Tongue (tissue), 2 donors: ENCODE measurements around the gene HDAC10. TPM values are rescaled to one million over a fixed set of nuclear protein-coding genes. Genes with fewer than 3 reads are reported as not detected.

ENCODE experiments used
- DNase-seq: peaks from one replicate; pipeline ENCODE4 v3.0.0-alpha.2; 2015
- total RNA-seq: library from RNA; depleted of rRNA; stranded (reverse); fragments of >200 nt; gene quantifications from one replicate; pipeline ENCODE4 v1.2.3, GENCODE V29; 2014

The HDAC10 gene
- total RNA-seq, 1 donor from 2014 or later, result 23.4 TPM

DNA sequence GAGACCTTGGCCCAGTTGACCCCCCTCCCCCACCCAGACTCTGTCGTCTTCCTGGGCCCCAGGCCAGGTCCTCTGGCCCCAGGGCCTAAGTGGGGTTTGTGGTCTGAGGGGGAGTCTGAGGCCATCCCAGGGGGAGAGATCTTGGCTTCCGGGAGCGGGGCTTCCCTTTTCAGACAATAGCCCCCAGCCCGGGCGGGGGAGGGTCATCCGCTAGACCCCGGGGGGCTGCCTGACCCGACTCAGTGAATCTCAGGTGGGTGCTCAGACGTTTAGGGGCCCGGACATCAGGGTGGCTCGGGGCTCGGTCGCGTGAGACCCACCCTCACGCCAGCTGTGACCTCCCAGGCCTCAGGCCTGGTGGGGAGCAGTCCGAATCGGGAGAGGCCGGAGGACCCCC lies 18.5 kb upstream of the HDAC10 start:
- DNase-seq, result no peak

DNA sequence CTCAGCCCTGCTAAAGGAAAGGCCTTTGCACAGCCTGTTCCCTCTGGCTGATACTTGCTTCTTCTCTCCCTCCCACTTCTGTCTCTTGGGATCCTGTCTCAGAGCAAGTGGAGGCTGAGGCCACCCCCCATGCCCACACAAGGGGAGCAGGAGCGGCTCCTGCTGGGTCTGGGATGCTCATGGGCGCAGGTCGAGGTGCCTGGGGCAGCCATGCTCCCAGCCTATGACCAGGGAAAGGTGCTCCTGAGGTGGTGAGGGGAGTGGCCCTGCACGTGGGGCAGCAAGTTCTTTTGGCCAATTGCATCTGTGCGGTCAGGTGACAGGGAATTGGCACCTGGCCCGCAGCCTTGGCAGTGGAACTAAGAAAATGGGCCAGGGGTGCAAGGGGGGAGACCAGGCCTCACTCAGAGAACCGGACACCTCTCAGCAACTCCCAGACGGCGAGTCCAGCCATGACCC lies 17.6 kb upstream of the HDAC10 start:
- no peak for DNase-seq

DNA sequence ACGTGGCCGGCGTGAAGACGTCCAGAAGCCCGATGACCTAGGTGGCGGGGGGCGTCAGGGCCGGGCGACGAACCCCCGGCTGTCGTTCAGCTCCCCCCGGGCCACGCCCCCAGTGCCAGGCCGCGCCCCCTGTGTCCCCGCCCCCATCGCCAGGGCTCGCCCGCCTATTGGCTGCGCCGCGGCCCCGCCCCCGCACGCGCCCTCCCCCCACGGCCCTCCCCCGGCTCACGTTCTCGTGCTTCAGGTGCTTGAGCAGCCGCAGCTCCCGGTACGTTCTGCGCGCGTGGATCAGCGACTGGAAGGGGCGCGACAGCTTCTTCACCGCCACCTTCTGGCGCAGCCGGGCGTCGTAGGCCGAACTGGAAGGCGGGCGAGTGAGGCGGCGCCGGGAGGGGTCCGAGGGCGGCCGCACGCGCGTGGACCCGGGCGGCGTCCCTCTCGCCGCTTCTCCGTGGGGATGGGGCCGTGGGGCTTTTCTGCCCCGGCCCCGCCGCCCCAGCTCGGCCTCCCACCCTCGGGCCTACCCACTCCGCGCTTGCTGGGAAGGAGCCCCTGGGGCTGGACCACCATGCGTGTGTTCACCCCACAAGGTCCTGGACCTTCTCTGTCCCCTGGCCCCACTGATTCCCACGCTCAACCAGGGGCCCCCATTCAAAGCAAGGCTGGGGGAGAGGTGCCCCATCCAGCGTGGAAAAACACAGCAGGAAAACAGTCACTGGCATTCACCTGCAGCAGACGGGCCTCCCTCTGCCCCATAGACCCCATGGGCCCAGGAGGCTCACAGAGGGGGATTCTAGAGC lies 16.7 kb upstream of the HDAC10 start:
- DNase-seq, result peak; percentile 73

DNA sequence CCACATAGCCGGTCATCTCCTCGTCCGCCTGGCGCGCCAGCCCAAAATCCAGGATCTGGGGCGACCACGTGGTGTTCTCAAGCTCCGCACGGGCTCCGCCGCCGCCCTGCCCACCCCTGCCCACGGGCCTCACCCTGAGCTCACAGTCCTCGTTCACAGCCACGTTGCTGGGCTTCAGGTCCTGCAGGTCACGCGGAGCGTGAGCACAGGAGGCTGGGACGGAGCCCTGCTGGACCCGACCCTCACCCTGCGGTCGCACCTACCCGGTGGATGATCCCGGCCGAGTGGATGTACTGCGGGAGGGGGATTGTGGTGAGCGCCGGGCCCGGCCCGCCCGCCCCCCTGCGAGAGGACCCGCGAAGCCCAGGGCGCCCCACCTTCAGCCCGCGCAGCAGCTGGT lies 15.9 kb upstream of the HDAC10 start:
- DNase-seq, result no peak

DNA sequence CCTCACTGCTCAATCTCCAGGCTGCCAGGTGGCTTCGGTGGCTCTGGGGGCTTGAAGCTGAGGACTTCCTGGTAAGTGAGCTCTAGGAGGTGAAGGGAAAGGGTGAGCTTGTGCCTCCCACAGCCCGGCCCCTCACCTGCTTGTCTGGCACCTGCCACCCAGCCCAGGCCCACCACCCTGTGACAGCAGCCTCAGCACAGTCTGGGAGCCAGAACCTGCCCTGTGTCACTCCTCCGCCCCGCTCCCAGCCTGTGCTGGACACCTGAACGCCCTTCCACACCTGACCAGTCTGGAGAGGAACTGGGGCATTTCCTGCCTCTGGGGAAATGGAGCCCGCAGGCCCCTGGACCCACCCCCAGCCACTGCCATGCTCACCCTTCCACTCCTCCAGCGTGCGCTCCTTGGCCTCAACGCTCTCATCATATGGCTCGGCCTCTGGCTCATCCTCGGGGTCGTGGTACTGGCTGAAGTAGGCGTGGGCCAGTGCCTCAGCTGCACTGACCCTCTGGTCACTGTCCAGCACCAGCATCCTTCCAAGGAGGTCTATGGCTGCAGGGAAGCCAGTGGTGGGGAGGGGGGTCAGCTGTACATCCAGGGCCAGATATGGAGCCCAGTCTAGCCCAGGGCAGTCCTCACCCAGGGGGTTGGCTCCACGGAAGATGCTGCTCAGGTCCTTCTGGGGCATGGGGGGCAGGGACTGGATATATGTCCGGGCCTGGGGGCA lies 14.0 kb upstream of the HDAC10 start:
- no peak for DNase-seq

DNA sequence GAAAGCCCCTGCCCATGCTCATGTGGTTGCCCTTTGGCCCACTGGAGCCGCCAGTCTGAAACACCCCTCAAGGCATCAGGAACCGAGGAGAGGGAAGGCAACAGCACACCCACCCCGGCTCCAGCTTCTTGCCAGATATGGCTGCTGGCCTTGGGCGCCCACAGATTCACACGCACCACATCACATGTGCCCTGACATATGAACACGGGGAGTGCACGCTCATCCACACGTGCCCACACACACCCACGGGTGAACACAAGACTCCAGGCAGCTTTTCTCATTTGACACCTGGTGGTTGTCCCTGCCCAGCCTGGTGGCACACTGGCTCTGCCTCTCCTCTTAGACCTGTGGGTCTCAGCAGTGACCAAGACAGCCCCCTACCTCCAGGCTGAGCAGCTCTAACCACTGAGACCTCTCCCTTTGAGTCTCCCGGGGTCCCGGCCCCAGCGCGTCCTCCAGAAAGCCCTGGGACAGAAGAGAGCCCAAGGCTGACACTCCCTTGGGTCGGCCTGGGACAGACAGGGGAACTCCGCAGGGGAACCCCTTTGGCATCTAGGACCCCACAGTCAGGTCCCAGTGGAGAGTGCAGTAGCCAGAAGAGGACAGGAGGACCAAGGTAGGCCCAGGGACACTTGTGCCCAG lies 13.2 kb upstream of the HDAC10 start:
- no peak for DNase-seq

DNA sequence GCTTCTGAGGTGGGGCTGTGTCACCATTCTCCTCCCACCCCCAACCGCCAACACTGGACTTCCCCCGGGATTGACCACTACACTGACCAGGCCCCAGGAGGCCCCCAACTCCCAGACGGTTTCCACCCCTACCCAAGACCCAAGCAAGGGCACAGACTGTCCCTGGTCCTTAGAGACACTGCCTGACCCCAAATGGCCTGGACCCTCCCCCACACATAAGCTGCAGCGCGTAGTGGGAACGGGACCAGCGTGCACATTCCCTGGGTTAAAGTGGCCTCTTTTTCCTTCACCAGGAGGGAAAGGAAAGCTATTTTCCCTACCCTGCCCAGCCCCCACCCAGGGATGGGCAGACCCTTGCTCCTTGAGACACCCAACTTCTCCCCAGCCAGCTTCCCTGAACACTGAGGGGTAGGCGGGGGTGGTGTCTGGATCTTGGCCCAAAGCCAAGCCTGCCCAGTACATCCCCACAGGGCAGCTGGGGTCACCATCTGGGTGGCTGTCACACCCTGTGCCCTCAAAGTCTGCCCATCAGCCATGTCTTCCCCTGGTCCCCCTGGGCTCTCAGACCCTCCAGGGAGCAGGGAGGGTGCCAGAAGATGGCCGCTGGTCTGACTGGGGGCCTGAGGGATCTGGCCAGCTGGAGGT lies 12.0 kb upstream of the HDAC10 start:
- DNase-seq, result no peak

DNA sequence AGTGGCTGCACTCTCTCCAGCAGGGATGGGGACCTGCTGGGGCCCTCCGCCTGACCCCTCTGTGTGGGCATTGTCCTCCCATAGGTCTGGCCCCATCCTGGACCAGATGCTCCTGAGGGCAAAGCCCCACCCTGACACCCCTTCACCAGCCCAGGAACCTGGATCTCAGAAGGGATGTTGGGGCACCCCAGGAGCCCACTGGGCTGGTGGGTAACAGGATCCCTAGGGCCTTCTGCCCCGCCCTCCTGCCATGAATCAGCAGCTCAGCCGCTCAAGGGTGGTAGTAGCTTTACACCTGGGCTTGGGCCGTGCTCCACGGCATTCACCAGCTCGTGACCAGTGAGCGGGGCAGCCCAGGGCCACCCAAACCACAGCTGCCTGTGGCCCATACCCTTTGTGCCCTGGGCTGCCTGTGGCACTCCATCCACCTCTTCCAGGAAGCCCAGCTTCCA lies 11.4 kb upstream of the HDAC10 start:
- DNase-seq, result no peak

DNA sequence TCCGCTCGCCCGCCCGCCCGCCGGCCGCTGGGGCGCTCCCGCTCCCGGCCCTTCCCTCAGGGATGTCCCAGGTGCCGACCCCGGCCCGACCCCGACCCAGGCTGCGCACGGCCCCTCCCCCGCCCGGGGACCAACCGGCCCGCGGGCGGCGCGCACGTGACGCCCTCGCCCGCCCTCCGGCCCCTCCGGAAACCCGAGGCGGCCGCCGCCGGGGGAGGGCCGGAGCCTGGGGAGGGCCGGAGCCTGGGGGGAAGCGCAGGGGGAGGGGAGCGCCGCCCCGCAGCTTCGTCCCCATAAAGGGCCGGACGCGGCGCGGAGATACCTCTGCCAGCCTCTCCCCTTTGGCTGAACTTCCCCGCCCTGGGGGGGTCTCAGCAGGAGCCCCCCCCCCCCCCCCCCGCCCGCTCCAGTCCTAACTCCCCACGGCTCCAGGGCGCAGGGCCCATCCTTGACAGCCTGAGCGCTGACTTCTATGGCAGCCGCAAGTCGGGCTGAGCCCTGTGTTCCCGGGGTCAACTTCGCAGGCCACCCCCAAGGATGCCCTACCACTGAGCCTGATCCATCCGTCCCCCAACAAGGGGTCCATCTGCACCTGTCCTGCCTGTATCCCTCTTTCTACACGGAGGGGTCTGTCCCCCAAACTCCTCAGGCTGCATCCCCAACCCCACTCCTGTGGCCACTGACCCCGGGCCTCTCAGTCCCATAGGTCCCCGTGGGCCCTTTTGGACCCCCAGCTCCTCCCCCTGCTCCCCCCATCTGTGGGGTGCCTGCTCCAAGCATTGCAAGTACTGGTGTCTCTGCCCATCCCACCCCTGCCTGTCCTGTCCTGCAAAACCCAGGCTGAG lies 10.8 kb upstream of the HDAC10 start, which contains the start of gene MAPK12:
MAPK12 (minus strand) TSS at position 69 of the 845 bp plus-strand sequence. CDS start 174 bp downstream, outside the sequence.
- no peak for DNase-seq

DNA sequence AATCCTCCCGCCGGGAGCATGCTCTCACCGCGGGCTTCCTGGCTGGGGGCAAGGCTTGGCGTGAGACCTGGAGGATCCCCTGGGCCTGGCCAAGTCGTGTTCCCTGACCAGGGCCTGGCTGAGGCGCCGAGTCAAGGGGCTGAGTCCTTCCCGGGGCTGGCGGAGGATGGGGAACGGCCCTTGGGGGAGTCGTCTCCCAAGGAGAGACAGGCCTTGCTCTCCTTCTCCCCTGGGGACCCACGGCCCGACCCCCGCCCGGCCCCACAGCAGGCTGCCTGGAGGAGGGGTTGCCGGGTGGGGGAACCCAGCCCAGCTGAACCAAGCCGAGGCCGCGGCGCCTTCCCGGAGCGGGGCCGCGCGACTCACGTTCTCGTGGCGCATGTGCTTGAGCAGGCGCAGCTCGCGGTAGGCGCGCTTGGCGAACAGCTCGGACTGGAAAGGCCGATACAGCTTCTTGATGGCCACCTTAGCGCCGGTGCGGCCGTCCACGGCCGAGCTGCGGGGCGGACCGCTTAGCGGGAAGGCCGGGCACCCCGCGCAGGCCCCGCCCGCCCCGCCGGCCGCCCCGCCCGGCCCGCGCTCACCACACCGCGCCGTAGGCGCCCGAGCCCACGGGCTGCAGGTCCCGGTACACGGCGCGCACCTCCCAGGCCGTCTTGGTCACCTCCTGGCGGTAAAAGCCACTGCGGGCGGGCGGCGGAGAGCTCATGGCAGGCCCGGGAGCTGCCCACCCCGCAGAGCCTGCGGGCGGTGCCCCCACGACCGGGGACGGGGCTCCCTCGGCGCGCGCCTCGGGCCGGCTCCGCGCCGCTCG lies 9.9 kb upstream of the HDAC10 start:
- peak; percentile 58 for DNase-seq

DNA sequence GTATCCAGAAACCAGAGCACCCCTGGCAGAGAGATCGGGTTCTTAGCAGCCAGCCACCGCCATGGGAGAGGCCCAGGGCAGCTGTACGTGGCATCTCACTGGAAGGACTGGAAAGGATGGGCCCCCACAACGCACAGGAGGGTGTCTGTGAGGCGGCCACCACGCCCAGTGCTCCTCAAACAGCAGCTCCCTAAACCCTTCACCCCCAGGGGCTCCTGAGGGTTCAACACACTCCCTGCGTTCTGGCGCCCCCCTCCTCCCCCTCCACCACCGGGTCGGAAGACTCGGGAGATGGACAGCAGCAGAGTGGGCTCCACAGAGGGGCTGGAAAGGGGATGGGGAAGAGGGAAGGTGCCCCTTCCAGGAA lies 9.4 kb upstream of the HDAC10 start:
- DNase-seq, result no peak

DNA sequence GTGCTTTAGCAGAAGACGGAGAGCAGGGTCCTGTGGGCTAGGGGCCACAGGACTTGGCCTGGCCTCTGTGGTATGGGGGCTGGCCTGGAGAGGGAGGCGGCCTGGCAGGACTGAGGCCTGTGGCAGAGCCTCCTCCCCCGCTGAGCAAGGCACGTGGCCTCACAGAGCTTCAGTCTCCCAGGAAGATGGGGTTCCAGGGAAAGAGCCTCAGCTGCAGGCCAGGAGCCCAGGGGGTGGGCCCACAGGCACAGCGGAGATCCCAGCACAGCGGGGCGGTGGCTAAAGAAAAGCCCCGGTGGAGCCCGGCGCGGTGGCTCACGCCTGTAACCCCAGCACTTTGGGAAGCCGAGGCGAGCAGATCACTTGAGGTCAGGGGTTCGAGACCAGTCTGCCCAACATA lies 8.2 kb upstream of the HDAC10 start:
- DNase-seq, result no peak

DNA sequence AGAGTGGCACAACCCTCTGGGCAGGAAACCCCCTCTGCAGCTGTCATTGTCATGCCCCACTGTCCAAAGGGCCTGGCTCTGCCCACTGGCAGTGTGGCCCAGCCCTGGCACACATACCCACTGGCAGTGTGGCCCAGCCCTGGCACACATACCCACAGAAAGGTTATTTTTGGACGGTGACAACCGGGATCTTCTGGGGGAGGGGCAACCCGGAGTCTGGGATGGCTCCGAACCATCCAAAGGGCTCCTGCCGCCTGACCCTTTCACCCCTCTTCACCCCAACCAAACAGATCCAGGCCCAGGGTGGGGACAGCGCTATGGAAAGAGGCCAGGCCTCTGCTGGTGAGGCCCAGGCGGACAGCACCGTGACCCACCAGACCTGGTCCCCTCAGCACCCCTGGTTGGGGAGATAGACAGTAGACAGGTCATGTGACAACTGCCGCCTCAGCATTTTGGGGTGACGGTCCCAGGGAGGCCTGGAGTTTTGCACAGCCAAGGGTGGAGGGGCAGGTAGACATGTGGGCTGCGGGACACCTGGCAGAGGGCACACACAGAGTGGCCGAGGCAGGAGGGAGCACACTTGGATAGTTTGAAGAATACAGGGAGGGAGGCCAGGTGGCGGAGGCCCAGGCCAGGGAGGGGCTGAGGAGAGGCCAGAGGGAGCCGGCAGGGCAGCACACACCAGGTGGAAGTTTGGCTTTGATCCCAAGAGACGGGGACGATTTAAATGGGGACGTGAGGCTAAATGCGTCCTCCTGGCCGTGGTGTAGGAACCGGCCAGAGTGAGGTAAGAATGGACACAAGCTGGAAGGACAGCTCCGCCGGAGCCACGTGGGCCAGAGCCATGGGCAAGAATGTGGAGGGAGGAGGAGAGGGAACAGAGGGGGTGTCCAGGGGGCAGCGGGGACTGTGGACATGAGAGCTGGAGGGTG lies 7.6 kb upstream of the HDAC10 start:
- DNase-seq, result no peak

DNA sequence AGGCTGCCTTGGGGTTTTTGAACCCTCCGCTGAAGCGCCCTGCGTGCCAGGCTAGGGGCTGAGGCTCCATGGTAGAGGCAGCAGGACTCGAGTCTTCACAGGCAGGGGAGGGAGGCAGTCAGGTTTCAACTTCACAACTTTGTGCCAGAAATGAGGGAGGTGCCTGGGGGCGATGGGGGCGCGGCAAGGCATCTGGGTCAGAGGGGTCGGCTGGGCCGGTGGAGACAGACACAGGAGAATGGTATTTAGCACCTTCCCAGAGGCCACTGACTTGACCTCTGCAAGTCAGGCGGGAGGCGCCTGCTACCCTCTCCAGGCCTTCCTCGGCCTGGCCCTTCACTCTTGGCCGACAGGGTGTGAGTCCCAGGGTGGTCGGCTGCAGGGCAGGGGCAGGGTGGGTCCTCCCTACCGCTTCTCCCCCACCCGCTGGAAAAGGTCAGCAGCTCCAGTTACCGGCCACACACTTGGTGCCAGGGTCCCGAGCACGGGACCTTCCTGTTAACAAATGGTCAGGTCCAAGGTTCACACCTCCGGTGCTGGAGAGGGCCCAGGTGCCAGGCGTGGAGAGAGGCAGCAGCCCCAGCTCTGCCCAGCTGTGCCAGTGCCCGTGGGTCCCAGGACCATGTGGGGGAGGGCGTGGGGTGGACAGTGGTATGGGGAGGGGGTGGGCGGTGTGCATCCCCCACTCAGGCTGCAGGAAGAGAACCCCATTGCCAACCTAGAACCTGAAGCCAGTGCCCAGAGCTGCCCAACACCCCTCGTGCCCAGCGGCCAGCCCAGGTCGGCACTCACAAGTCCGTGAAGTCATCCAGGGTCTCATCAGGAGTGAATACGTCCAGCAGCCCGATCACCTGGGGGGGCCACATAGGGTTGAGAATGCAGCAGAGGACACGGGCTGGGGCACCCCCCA lies 6.6 kb upstream of the HDAC10 start:
- no peak for DNase-seq

DNA sequence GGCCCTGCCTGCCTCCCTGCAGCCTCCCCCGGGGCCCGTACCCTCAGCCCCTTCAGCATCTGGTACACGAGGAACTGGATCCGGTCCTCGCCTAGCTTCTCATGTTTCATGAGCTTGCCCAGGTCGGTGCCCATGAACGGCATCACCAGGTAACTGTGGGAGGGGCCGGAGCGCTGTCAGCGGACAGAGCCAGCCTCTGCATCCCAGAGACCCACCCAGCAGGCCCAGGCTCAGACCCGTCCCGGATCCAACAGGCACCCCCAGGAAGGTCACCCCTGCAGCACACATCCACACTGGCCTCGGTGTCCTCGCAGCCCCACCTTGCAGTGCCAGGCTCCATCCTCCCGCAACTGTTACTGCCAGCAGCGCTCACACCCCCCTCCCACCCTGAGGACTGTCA lies 6.0 kb upstream of the HDAC10 start:
- DNase-seq, result no peak

DNA sequence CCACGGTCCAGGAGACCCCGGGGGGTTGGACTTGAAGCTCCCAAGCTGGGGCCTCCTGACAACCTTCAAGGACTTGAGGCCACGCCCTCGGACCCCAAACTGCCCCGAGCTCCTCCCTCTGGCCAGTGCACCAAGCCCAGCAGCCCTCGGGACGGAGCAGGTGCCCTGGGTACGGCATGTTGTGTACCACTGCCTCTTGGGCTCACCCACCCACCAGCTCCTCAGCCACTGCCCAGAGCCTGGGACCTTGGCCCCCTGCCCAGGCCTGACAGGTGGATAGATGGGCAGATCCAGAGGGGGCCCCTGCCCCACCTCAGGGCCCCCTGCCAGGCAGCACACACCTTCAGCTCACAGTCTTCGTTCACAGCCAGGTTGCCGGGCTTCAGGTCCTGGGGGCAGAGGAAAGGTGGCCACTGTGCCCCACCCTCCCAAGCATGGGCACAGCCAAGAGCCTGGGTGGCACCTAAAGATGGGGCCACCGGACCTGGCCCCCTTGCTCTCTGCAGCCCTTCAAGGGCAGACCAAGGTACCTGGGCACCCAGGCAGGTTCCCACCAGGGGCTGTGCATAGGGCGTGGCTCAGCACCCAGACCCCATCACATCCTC lies 5.3 kb upstream of the HDAC10 start:
- DNase-seq, result no peak

DNA sequence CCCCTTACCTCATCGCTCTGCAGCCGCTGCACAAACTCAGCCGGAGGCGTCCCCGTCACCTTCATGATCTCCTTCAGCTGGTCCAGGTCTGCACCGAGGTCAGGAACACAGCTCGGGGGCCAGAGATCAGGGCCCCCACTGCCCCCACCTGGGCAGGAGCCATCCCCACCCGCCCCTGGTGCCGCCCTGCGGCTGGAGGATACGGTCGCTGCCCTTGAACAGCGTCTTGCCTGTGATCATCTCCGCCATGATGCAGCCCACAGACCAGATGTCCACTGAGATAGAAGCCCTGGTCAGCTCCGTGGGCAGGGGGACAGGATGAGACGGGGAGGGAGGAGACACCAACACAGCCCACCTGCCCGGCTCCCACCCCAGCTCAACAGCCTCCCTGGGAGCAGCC lies 4.5 kb upstream of the HDAC10 start:
- DNase-seq, result no peak

DNA sequence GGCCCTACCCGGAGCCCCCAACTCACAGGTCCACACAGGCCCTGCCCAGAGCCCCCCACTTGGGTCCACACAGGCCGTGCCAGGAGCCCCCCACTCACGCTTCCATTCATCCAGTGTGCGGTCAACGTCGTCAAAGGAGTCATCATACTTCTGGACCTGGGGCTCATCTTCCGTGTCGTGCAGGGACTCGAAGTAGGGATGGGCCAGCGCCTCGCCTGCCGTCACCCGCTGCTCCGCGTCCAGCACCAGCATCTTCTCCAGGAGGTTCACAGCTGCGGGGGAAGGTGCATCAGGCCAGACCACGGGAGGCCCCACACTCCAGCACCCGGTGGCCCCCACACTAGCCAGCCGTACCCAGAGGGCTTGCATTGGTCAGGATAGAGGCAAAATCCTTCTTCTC lies 4.0 kb upstream of the HDAC10 start:
- no peak for DNase-seq
